ENCODE measurements around the gene ARHGEF25.
"Not testable (repeated sequence)": the region's sequence is repeated elsewhere in the genome, so short reads cannot be mapped to it uniquely, and the experiment has no call there.

ARHGEF25 gene

GRCh38 chr12:57638096-57638495, 26.9 kb downstream of the ARHGEF25 start:
- DNase-seq = no peak

- DNase-seq = no peak
Observed at GRCh38 chr12:57640175-57641042, 29.2 kb downstream of the ARHGEF25 start.

DNA sequence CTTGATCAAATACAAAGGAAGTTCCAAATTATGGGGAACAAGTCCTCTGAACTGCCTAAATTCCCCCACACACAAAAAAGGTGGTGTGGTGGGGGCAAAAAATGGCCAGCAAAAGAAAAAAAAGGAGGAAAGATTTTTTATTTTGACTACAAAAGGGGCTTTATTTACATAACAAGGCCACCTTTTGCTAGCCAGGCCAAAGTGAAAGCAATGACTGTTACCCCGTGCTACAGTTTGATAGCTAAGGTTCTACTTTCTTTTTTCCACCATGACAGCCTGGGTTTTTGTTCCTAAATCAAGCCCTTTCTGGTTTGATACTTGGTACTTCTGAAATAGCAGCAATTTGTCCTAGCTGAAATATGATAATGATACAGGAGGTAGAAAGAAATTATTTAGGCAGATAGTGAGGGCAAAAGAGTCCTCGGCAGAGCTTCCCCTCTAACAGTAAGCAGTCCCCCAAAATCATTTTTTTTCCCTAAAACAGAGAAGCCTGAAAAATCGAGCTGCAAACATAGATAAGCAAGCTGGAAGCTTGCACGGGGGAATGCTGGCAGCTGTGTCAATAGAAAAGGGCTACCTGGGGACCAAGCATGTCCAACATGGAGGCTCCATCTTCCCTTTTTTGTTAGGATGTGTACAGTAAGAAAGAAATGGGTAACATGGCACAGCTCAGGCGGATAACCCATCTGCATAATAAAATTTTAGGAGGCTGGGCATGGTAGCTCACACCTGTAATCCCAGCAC, 30.6 kb downstream of the ARHGEF25 start:
- DNase-seq = no peak

DNA sequence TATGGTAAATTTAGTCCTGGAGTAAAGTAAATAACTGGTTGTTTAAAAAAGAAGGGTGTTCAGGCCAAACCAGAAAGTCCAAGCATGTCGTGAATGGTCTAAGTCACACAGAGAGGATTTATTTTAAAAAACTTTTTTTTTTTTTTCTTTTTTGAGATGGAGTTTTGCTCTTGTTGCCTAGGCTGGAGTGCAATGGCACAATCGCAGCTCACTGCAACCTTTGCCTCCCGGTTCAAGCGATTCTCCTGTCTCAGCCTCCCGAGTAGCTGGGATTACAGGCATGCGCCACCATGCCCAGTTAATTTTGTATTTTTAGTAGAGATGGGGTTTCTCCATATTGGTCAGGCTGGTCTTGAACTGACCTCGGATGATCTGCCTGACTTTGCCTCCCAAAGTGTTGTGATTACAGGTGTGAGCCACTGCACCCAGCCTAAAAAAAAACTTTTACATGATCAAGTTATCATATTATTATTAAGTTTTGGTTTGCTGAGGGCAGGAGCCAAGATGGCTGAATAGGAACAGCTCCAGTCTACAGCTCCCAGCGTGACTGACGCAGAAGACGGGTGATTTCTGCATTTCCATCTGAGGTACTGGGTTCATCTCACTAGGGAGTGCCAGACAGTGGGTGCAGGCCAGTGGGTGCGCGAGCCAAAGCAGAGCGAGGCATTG, 34.9 kb downstream of the ARHGEF25 start:
- not testable (repeated sequence) for DNase-seq

DNA sequence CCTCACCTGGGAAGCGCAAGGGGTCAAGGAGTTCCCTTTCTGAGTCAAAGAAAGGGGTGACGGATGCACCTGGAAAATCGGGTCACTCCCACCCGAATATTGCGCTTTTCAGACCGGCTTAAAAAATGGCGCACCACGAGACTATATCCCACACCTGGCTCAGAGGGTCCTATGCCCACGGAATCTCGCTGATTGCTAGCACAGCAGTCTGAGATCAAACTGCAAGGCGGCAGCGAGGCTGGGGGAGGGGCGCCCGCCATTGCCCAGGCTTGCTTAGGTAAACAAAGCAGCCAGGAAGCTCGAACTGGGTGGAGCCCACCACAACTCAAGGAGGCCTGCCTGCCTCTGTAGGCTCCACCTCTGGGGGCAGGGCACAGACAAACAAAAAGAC, 35.4 kb downstream of the ARHGEF25 start:
- DNase-seq = not testable (repeated sequence)

GRCh38 chr12:57654042-57654441, 42.8 kb downstream of the ARHGEF25 start:
- no peak for DNase-seq

GRCh38 chr12:57655541-57656240, 44.5 kb downstream of the ARHGEF25 start:
- DNase-seq = no peak

- DNase-seq = not testable (repeated sequence)
Observed at GRCh38 chr12:57656408-57656807, 45.2 kb downstream of the ARHGEF25 start.

GRCh38 chr12:57657744-57658143, 46.5 kb downstream of the ARHGEF25 start:
- DNase-seq = no peak

DNA sequence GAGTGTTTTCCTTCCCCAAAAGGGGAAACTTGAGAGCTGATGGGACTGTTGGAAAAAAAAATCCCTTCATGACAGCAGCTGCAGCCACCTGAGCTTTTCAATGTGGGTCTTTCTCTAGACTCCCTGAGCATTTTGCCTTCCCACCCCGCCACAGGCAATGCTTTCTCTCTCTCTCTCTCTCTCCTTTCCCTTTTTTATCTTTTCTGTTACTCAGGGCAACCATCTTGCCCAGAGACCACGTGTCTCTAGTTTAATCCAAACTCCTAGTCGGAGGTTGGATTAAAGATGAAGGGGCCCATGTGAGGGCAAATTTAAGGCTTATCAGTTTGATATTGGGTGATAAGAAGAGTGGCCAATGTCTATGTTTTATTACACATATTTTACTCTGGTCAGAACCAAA, 47.7 kb downstream of the ARHGEF25 start:
- DNase-seq = no peak

- no peak for DNase-seq
Observed at GRCh38 chr12:57661376-57661775, 50.1 kb downstream of the ARHGEF25 start.

DNA sequence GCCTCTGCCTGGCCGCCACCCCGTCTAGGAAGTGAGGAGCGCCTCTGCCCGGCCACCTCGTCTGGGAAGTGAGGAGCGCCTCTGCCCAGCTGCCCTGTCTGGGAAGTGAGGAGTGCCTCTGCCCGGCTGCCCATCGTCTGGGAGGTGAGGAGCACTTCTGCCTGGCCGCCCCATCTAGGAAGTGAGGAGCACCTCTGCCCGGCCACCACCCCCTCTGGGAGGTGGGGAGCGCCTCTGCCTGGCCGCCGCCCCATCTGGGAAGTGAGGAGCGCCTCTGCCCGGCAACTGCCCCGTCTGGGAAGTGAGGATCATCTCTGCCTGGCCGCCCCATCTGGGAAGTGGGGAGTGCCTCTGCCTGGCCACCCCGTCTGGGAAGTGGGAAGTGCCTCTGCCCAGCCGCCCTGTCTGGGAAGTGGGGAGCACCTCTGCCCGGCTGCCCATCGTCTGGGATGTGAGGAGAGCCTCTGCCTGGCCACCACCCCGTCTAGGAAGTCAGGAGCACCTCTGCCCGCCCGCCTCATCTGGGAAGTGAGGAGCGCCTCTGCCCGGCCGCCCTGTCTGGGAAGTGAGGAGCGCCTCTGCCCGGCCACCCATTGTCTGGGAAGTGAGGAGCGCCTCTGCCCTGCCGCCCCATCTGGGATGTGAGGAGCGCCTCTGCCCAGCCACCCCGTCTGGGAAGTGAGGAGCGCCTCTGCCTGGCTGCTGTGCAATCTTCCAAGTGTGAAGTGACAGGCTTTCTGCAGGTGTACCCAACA, 54.0 kb downstream of the ARHGEF25 start:
- DNase-seq = not testable (repeated sequence)

Measured in cortex of kidney (tissue), 1 donor.